ENCODE data around the gene MCC.
"Not testable (repeated sequence)": the region's sequence is repeated elsewhere in the genome, so short reads cannot be mapped to it uniquely, and the experiment has no call there.

MCC gene

DNA sequence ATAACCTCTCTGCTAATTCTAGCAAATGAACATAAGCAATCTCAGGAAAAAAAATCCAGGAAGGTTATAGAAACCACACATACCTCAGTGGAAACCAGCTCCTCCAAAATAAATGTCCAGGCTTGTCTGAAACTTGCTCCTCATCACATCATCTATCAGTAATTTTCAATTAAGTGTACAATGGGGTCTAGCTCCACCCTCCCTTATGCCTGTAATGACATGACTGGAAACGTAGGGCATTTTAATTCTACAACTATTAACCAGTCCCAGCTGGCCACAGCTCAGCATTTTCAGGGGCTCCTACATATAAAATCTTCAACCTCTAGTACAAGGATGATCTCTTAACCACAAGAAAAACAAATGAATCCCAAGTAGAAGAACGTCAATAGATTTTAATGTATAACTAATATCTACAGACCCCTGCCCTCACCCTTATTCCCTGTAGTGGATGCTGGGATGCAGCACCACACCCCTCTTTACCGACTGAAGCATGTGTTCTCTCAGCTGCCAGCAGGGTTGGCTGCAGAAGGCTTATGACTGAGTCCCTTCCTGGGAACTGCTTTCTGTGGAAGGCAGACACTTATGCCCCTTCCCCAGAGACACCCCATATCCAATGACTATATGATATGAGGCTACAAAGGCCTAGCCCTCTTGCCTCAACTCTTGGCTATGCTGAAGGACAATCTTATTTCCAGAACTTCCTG, 60.2 kb downstream of the MCC start:
- in situ Hi-C loops (cut with MboI; ENCODE audit: low sequenced_read_pairs, unreplicated experiment) = no loop called here
- TF ChIP-seq, protein P1, sequence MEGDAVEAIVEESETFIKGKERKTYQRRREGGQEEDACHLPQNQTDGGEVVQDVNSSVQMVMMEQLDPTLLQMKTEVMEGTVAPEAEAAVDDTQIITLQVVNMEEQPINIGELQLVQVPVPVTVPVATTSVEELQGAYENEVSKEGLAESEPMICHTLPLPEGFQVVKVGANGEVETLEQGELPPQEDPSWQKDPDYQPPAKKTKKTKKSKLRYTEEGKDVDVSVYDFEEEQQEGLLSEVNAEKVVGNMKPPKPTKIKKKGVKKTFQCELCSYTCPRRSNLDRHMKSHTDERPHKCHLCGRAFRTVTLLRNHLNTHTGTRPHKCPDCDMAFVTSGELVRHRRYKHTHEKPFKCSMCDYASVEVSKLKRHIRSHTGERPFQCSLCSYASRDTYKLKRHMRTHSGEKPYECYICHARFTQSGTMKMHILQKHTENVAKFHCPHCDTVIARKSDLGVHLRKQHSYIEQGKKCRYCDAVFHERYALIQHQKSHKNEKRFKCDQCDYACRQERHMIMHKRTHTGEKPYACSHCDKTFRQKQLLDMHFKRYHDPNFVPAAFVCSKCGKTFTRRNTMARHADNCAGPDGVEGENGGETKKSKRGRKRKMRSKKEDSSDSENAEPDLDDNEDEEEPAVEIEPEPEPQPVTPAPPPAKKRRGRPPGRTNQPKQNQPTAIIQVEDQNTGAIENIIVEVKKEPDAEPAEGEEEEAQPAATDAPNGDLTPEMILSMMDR (IDR thresholded peaks at IDR 0.05; ENCODE audit: borderline replicate concordance, control extremely low read depth, extremely low read depth, insufficient read depth, missing control alignments) = no peak
- DNase-seq (ENCODE audit: low spot score) = no peak

DNA sequence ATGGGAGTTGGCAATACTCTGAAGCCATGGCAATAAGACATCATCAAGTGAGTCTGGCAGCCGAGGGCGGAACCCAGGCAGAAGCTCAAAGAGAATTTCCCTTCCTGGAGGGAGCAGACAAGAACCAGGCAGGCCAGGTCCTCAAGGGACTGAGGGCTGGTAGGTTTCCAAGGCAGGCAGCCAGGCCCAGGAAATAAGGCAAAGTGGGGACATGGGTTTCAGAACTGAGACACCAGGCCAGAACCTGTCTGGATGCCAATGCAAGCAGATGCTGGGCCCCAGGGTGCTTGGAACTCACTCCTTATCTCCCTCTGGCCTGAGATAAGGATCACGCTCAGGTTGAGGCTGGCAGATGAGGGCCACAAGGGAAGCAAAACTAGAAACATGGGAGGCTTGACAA, 62.3 kb downstream of the MCC start:
- in situ Hi-C loops (cut with MboI; ENCODE audit: low sequenced_read_pairs, unreplicated experiment) = no loop called here
- TF ChIP-seq, protein P1 (IDR thresholded peaks at IDR 0.05; ENCODE audit: borderline replicate concordance, control extremely low read depth, extremely low read depth, insufficient read depth, missing control alignments) = no peak

DNA sequence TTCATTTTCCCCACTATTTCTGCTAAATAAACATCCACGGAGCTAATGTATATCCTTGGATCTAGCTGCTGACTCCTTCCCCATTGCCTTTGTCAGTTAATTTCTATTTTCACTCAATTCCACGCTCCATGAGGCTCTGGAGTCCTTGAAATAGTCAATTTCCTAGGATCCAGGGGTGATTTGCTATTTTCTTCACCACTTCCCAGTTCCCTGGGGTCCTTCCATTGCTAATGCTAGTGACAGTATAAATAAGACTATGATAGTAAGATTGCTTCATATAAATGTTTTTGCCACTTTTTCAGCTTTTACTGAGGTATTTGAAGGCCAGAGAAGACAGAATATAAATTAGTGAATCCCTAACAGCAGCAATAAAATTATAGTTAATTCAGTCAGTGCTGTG, 66.6 kb downstream of the MCC start:
- in situ Hi-C loops (cut with MboI; ENCODE audit: low sequenced_read_pairs, unreplicated experiment) = no loop called here
- TF ChIP-seq, protein P1 (IDR thresholded peaks at IDR 0.05; ENCODE audit: borderline replicate concordance, control extremely low read depth, extremely low read depth, insufficient read depth, missing control alignments) = no peak
- no peak for DNase-seq (ENCODE audit: low spot score)

More for the DNA sequence above, 62.3 kb downstream of the MCC start:
- no peak for DNase-seq (ENCODE audit: low spot score)

DNA sequence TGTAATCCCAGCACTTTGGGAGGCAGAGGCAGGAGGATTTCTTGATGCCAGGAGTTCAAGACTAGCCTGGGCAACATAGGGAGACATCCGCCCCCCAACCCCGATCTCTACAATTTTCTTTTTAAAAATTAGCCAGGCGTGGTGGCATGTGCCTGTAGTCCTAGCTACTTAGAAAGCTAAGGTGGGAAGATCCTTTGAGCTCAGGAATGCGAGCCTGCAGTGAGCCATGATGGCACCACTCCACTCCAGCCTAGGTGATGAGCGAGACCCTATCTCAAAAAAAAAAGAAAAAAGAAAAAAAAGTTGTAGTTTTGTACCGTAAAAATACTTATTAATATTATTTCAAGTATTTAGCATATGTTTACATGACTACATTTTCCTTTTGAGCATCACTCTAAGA, 82.7 kb downstream of the MCC start:
- TF ChIP-seq, protein P1 (IDR thresholded peaks at IDR 0.05; ENCODE audit: borderline replicate concordance, control extremely low read depth, extremely low read depth, insufficient read depth, missing control alignments) = no peak
- in situ Hi-C loops (cut with MboI; ENCODE audit: low sequenced_read_pairs, unreplicated experiment) = no loop called here
- DNase-seq (ENCODE audit: low spot score) = no peak

DNA sequence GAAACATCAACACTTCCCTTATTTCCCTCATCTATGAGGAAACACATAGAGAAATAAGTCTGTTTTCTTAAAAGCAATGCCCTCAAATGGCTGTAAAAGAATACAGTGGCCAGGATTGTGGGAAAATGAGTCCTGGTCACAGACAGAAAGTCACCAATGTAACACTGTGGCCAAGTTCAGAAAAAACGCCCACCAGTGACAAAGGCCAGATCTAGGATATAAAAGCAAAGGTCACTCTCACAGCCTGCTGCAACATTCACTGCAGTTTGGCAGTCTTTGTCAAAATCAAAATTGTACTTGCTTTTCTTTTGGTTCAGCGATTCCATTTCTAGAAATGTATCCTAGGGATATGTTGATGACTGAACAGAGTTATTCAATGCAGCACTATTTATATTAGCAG, 84.0 kb downstream of the MCC start:
- in situ Hi-C loops (cut with MboI; ENCODE audit: low sequenced_read_pairs, unreplicated experiment) = no loop called here
- TF ChIP-seq, protein P1 (IDR thresholded peaks at IDR 0.05; ENCODE audit: borderline replicate concordance, control extremely low read depth, extremely low read depth, insufficient read depth, missing control alignments) = no peak
- no peak for DNase-seq (ENCODE audit: low spot score)

DNA sequence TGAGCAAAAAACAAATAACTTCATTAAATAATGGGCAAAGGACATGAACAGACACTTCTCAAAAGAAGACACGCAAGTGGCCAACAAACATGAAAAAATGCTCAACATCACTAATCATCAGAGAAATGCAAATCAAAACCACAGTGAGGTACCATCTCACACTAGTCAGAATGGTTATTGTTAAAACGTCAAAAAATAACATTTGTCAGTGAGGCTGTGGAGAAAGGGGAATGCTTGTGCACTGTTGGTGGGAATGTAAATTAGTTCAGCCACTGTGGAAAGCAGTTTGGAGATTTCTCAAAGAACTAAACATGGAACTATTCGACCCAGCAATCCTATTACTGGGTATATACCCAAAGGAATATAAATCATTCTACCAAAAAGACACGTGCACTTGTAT, 90.3 kb downstream of the MCC start:
- DNase-seq (ENCODE audit: low spot score); in situ Hi-C loops (cut with MboI; ENCODE audit: low sequenced_read_pairs, unreplicated experiment): not testable (repeated sequence)

DNA sequence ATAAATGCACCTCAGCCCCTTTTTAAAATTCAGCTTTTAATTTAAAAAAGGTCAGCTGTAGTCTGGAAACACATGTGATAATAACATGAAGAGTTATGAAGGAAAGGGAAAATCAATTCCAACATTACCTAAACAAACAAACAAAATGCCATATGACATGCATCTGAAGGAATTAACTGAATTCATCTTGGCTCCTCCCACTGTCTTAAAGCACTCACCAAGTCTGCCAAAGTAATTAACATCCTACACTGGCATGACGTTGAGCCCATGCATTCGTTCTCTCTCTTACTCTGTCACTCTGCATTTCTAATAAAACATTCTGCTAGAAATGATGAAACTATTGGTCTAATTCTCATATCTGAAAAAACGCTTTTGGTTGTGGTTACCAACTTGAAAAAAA, 91.2 kb downstream of the MCC start:
- TF ChIP-seq, protein P1 (IDR thresholded peaks at IDR 0.05; ENCODE audit: borderline replicate concordance, control extremely low read depth, extremely low read depth, insufficient read depth, missing control alignments) = no peak

More for the DNA sequence above, 91.2 kb downstream of the MCC start:
- DNase-seq (ENCODE audit: low spot score) = no peak
- in situ Hi-C loops (cut with MboI; ENCODE audit: low sequenced_read_pairs, unreplicated experiment) = no loop called here

All from GM13976 (cell line).